ENCODE measurements around the gene SCGB3A2.

GRCh38 chr5:147854331-147854730 lies 24.2 kb upstream of the SCGB3A2 start:
- TF ChIP-seq CTCF (IDR thresholded peaks at IDR 0.05) (no peak), POLR2A (IDR thresholded peaks at IDR 0.05; ENCODE audit: low read depth) (no peak), POLR2AphosphoS5 (IDR thresholded peaks at IDR 0.05) (no peak)
